GM18873 (cell line): ENCODE measurements around the gene INPP4A.
A peak's percentile ranks its signal among the peaks of the same experiment; 100 is the strongest.

Source experiments
- ATAC-seq: cut with Tn5 transposase; IDR thresholded peaks from one replicate; pipeline ENCODE4 v1.9.1; 2021; ENCODE audit warnings: mild to moderate bottlenecking, moderate library complexity, moderate number of reproducible peaks; ENCODE audit not compliant: unreplicated experiment, low FRiP score

The INPP4A gene

DNA sequence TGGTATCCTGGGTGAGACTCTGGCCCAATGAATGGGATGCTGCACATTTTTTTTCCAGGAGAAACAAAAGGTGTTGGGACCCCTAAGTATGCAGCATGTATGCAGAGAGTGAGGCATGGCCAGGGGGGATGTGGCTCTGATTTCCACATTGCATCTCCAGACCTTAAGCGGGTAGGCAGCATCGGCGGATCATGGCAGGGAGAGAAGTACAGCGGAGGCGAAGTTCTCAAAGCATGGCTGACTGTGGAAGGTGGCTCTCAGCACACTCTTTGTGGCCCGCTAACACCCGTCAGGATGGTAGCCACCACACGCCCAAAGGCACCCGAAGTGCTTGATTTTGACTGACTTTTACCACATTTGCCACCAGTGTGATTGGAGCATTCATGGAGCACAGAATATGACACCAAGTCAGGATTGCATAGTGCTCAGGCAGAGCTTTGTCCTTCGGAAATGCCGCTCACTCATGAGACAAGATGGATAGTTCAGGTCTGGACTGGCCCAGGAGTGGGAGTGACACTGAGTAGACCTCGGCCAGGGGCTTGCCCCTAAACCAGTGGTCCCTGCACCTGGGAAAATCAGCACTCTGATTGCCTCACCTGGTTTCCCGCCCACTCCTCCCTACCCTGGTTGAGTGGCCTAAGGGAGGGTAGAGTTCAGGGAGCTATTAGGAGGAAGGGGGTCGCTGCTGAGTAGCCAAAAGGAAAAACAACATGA is 14.2 kb downstream of the INPP4A start:
- ATAC-seq: no peak

DNA sequence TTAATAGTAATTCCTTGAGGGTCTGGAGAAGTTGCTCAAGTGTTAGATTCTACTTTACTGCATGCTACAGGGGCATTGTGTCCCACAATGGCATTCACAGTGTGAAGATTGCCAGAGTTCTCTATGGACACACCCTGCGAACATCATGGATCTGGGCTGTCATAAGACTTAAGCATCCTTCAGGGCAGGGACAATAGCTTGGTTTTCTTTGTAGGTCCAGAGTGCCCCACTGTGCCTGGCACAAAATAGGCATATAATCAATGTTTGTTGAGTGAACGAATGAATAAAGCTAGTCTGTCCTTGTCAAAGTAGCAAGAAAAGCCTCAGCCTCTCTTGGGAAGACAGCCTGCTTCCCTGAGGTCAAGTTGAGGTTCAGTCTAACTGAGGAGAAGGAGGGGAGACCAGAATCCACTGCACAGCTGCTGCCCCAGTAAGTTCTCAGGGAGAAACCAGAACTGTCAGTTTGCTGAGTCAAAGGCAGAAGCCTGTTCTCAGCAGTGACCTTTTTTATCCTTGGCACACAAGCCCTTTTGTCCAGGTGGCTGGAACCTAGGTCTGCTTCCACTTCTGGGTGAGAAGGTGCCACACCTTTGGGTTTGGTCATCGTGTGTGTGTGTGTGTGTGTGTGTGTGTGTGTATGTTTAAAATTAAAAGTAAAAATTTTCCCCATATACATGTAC is 15.0 kb downstream of the INPP4A start:
- ATAC-seq: peak; percentile 32

DNA sequence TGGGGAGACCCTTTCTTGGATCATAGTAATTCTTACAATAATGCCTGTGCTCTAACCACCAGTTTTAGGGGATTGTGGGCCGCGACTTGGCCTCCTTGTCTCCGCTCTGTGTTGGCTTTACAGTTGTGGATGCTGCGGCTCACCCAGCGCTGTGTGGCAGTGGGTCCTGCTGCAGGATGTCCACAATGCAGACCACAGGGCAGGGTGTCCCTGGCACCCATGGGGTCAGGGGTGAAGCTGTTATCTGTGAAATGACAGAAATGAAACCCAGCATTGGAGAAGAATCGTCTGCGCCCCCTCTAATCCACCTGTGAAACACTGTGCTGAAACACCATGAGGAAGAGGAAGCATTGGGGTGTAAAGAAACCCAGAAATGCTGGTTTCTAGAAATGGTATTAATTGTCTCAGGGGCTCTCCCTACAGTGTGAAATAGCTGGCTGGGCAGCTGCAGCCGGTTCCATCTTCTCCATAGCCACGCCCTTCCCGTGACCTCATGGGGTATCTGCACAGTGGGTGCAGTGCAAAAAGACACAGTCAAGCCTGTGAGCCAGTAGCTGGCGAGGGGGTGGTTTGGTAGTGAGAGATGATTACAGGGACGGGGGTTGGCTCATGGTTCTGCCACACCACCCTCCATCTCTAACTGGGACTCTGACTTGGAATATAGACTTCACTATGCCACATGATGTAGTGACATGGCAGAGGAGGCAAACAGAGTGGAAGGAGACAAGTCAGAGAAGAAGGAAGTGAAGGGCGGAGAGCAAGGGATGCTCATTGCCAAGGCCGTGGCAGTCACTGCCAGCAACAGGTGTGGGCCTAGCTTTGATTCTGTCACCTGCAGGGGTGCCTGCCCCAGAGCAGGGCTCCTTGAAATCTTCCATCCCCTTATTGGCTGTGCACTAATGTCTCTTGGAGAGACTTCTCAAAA is 16.2 kb downstream of the INPP4A start:
- ATAC-seq: peak; percentile 71

DNA sequence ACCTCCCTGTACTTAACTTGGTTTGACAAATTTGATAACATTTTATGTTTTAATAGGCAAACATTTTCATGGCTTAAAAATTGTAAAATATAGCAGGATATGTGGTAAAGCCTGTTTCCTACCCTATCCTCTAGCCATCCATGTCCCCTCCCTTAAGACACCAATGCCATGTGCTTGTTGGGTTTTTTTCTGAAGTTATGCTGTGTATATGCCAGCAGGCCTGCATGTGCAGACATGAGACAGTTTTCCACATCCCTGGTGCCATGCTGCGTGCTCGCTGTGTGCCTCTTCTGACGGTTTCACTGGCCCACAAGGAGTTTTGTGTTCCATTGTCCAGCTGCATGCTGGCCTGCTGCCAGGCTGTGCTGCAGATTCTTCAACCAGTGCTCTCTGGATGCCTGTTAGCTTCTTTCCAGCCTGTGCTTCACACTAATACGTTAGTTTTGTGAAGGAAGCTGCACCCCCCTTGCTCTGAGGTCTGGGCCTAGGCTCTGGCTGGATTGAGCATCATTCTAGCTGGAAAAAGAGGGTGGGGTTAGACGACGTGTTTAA is 16.9 kb downstream of the INPP4A start:
- ATAC-seq: no peak

DNA sequence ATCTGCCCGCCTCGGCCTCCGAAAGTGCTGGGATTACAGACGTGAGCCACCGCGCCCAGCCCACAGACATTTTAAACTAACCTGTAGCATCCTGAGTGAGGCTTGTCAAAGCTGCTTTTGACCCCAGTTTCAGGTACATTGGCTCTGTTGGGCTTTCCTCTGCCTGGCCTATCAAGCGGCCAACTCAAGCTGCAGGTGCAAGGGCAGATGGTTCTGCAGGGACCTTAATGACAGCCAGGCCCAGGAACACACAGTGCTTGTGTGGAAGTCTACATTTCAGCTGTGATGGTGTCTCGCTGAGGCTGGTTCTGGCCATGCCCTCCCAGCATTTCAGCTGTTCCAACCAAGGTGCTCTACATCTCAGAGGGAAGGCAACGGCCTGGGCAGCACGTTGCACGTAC is 18.4 kb downstream of the INPP4A start:
- ATAC-seq: no peak

DNA sequence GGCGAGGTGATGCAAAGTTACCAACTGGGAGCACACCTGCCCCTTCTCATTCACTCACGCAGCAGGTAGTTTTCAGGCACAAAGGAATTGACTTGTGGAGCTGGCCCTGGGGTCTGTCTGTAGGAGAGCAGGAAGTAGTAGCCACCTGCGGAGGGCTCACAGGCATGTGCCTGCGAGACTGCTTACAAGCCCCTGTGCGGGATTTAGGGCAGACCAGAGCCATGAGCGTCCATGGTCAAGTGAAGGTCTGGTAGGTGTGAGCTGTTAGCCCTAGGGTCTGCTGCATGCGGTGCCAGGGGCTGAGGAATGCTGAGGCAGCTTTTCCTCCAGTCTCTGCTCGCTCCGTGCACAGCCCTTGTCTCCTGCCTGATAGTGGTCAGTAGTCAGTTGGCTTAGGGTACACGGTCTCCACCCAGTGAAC is 18.9 kb downstream of the INPP4A start:
- no peak for ATAC-seq

DNA sequence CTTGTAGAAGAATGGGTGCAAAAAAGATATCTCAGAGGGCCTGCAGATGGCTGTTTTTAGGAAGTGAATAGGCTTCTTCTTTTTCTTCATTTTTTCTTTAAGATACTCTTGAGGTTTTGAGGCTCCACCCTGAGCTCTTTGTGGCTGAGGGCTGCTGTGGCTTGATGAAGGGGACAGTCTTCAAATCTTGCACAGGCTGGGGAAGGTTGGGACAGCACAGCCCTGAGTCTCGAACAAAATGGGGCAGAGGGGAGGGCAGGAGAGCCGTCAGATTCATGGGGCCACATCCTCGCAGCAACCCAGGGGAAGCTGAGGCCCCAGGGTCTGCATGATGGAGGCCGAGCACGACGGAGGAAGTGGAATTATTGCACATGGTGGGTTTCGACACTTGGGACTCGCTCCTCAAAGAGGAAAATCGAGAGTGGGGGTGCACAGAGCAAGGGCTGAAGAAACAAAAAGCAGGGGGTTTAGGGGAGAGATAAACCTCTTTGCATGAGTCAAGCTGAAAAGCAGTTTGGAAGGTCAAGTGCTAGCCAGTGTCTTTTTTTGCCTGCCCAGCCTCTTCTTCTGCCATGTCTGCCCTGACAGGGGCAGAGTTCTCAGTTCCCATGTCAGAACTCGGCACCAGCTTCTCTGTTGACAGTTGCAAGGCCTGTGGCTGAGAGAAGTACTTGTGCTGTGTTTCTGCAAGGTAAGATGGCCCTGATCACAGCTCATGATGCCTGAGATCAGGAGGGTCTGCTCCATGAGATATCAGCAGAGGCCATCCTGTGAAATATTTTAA is 19.5 kb downstream of the INPP4A start:
- ATAC-seq: no peak

DNA sequence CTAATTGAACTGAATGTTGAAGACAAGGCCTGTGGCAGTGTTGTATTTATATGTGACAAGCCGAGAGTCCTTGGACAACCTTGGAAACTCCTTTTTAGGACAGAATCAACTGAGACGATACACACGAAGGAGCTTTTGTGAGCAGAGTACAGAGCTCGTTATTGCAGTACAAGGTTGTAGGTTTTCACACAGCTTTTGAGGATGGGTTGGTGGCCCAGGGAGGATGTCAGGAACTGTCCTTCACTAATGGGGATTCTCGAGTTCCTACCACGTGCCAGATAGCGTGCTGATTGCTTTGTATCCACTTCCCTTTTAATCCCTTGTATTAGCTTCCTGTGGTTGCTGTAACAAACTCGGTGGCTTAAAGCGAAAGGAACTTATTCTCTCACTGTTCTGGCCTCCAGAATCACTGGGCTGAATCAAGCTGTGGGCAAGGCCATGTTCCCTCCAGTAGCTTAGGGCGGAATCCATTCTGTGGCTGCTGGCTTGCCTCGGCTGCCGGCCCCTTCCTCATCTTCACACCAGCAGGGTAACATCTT is 20.2 kb downstream of the INPP4A start:
- ATAC-seq: peak; percentile 39

DNA sequence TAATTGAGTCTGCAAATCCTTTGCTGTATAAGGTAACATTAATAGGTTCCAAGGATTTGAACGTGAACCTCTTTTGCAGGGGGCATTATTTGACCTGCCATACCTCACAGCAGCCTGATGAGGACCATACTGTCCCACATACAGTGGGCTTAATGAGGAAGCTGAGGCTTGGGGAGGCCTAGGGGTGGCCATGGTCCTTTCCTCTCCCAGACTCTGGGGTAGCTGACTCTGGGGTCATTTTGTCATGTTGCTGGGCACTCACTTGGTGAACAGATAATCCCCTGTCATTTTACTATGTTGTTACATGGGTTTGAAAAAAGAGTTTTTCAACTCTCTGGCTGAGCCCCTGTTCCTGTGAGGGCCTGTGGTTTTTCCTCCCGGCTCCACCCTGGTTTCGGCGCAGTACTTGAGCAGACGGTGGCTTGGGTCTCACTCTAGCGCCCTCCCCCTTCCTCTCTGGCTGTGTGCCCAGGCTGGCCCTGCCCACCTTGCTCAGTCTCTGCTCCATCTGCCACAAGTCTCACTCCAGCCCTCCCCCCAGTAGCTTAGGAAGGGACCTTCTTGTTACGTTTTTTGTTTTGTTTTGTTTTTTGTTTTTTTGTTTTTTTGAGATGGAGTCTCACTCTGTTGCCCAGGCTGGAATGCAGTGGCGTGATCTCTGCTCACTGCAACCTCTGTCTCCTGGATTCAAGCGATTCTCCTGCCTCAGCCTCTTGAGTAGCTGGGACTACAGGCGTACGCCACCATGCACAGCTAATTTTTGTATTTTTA is 21.0 kb downstream of the INPP4A start:
- ATAC-seq: no peak

DNA sequence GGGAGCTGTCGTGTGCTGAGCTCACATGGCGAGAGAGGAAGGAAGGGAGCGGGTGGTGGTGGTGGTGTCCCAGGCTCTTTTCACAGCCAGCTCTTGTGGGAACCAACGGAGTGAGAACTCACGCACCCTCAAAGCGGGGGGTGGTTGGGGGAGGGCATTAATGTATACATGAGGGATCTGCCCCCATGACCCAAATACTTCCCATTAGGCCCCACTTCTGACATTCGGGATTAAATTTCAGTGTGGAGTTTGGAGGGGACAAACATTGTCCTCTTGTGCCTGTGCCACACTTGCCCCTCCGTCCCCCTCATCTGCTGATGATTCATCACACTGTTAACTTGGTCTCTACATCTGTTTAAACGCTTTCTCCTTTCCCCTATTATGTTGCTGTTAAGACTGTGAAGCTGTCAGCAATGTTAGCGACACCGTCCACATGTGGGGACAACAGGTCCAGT is 22.5 kb downstream of the INPP4A start:
- no peak for ATAC-seq

DNA sequence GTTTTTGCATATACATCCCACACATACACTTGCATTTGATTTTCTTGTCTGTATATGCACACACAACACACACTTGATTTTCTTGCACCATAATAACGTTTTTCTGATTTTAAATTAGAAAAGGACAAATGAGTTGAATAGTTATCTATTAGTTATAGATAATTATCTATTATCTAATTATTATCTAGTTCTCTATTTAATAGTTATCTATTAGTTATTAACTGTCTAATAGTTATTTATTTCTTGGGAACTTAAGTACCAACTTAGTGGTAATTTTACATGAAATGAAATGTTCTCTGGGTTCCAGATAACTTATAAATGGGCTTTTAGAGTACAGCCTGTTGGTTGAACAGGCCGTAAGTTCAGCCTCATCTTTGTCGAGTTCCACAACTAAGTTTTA is 23.0 kb downstream of the INPP4A start:
- no peak for ATAC-seq

DNA sequence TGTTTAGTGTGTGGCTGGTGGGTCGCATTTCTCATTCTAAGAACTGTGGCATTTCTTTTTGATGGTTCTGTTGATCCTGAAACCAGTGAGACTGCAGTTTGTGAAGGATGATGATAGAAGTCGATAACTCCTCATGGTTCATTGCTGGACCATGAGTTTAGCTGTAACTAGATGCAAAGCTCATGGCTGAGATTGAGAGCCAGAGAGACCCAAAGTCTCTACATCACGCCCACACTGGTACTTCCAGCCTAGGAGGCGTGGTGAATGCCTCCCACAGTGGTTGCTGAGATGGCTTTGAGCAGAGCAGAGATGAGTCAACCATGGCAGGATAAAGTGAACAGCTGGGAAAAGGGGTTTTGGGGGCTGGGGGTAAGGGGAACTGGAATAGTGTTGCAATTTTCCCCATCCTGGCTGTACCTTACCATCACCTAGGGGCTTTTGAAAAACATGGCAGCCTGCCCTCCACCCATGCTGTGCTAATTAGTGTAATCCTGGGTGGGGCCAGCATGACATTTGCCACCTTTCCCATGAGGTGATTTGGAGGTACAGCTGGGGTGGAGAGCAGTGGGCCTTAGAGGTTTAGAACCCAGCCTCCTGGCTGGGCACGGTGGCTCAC is 24.1 kb downstream of the INPP4A start:
- ATAC-seq: no peak

DNA sequence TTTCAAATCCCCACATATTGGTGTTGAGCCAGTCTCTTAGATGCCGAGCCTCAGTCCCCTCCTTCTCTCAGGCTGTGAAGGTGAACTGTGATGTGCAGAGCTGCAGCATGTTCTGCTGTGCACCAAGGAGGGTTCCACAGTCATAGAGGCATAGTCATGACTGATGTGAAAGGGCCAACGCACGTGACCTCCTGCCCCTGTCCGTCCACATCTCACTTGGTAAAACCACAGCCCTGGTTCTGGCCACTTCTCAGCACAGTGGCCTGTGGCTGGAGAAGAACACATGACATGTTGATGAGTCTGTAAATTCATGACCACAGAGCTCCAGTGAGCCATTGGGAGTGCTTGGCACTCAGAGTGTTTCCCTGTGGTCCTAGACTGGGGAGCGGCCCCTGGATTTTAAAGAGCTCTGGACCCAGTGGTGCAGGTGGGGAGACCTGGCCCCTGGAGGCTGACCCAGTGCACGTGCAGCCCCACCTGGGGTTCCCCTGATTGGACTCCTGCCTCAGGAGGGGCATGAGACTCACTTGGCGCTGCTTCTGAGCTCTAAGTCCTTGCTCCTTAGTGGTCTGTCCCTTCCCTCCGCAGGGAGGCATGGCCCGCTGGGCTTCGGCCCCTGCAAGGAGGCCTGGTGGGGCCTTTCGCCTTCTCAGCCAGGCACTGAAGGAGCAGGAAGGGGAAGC is 25.3 kb downstream of the INPP4A start:
- ATAC-seq: no peak

DNA sequence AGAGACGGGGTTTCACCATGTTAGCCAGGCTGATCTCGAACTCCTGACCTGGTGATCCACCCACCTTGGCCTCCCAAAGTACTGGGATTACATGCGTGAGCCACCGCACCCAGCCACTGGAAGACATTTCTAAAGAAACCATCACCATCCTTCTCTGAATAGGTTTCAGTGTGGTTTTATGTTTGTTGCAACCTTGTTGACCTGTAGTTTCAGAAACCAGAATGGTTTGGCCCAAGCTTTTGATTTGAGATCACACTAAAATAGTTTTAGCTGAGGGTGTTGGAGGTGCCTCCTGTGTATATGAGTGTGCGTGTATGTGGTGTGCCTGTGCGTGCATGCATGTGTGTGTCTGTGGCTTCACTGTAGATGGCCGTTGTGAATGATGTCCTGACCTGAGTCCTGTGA is 26.2 kb downstream of the INPP4A start:
- no peak for ATAC-seq

DNA sequence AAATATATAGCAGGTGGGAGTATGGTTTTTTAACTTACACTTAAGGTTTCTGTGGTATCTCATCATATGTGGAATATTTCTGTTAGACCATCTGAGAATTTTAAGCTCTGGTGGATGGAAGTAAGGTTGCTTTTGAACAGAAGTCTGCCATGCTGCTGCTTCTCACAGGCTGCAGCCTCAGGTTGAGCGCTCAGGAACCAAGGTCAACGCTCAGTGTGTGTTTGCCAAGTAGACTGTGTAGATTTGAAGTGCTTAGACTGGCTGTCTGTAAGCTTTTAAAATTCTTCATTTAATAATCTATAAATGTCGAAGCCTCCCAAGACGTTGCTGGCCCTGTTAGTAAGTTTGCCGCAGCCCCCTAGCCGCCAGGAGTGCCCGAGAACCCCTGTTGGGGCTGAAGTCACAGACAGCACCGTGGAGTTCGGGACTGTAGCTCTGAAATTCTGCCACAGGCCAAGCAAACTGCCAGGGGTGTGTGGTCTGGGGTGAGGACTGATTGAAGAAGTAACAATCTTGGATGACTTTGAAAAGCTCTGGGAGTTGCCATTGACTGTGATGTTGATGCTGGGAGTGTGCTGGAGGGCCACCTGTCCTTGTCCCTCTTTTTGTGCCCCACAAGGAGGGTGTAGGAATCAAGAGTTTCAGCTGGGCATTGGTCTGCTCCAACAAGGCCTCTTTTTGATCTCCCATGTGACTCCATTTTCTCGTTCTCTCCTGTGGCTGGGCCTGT is 26.9 kb downstream of the INPP4A start:
- no peak for ATAC-seq

DNA sequence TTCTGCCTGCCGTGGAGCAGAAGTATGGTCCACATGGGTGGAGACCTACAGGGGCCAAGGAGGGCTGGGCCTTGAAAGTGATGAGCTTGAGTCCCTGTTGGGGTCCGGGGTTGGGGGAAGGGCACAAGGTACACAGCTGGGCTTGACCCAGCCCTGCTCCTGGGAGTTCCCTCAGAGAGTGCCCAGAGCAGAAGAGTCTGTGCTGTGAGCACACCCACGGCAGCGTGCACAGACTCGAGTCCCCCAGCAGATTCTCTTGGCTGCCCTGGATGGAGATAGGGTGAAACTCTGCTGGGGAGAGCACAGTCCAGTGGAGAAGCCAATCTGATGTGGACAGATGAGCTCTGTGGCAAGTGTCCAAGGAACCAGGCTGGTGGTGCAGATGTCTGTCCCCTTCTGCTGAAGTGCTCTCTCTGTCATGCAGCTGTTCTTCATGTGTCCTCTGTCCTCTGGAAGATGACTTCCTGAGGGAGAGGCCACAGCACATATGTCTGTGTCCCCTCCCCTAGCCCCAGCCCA is 27.5 kb downstream of the INPP4A start:
- no peak for ATAC-seq
